H1 (cell line): Measurements from ENCODE around the gene TMX3. TPM values are rescaled to one million over a fixed set of nuclear protein-coding genes. Genes with fewer than 3 reads are reported as not detected.

Experiments
- CBX5 ChIP-seq: fragments of 300-800, 300-1000 bp; sonication (generic); IDR thresholded peaks from 2 replicates; pipeline ENCODE4 v1.7.1; 2016; ENCODE audit warnings: antibody characterized with exemption, low read length, low read depth
- CHD7 ChIP-seq: fragments of 300-600 bp; sonication (generic); IDR thresholded peaks from 2 replicates; pipeline ENCODE4 v1.7.1; 2012; ENCODE audit warnings: low read length, moderate library complexity, mild to moderate bottlenecking, inconsistent platforms; ENCODE audit not compliant: insufficient replicate concordance
- CTBP2 ChIP-seq: IDR thresholded peaks from 2 replicates; pipeline ENCODE4 v1.7.0; 2011; ENCODE audit warnings: borderline replicate concordance, mild to moderate bottlenecking, moderate library complexity, mixed read lengths, low read length; ENCODE audit not compliant: insufficient read depth, insufficient read length
- EZH2 ChIP-seq: fragments of 200-600 bp; sonication (generic); IDR thresholded peaks from 2 replicates; pipeline ENCODE4 v1.7.1; 2012; ENCODE audit warnings: low read depth, mild to moderate bottlenecking, moderate library complexity, low read length, inconsistent platforms; ENCODE audit not compliant: severe bottlenecking
- SAP30 ChIP-seq: fragments of 300-600 bp; sonication (generic); IDR thresholded peaks from 2 replicates; pipeline ENCODE4 v1.7.1; 2012; ENCODE audit warnings: low read length, moderate library complexity, mild to moderate bottlenecking, inconsistent platforms; ENCODE audit not compliant: insufficient read depth, insufficient replicate concordance
- SP1 ChIP-seq: IDR thresholded peaks from 2 replicates; pipeline ENCODE4 v1.6.1; 2011; ENCODE audit warnings: low read depth, low read length
- polyA plus RNA-seq, 7 experiments: library from polyadenylated mRNA; depleted of rRNA in 3 of 7; stranded (reverse) in 5 of 7; unstranded in 2 of 7; fragments of >200 nt in 5 of 7; fragments of 200-250 nt in 2 of 7; gene quantifications; 1 replicate in 5 of 7; 2 replicates in 1 of 7; 4 replicates in 1 of 7; pipeline versions ENCODE4 v1.2.1 to v1.2.3, GENCODE V29; 2011 to 2013; ENCODE audit warnings: missing spikeins in 2 of 7, mixed read lengths in 2 of 7
- total RNA-seq: library from RNA; stranded (reverse); fragmentation: NEBNext Ultra II Directional; extraction: Animal tissue kit (Norgen Biotek cat#: 25700); gene quantifications from 2 replicates; pipeline ENCODE4 v1.2.1, GENCODE V29; 2021

The TMX3 gene
- total and polyA plus RNA-seq, 2 of the 8 experiments (the other 6 are each of a cell fraction or from before 2014, with no cell fraction given): 12.6 to 29.0 TPM

DNA sequence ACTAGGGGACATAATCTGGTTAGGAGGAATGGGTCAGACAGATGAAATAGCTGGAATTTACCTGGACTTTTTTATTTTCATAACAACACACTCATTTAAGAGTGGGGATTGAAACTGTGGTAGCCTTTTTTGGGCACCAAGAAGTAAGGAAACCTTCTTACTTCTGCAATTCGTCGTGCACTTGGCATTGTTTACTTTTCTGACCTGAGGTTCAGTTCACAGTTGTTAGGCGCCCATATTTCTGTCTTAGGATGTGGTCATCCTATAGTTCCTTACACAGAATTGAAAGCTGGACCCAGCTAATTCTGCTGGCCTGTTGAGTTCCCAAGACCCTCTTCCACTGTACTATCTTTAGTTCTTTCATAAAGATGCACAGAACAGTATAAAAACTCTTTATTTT, 72.9 kb downstream of the TMX3 start (continued):
- TF ChIP-seq CHD7 (no peak), SAP30 (no peak), CTBP2 (no peak), SP1 (no peak), EZH2 (no peak), CBX5 (no peak)
- TF ChIP-seq, all 59 proteins: peak for 0
